ENCODE measurements around the gene GNA12.

- TF ChIP-seq CTCF (IDR thresholded peaks at IDR 0.05) (no peak), POLR2A (IDR thresholded peaks at IDR 0.05) (no peak)
Measured at GRCh38 chr7:2692543-2692942, 151.6 kb downstream of the GNA12 start.
